D721Med (cell line): ENCODE measurements around the gene AFAP1.

Source experiments
- DNase-seq: peaks from one replicate; pipeline ENCODE4 v3.0.0; 2011; ENCODE audit warnings: low spot score; ENCODE audit not compliant: insufficient read length
- FAIRE-seq: peaks from 2 replicates; lab custom pipeline; 2011; peaks lifted over from hg19 to GRCh38; lab: Jason Lieb, UNC
- TF ChIP-seq, protein P1 (sequence below): IDR thresholded peaks from 2 replicates; pipeline ENCODE4 v1.5.1; 2012; ENCODE audit warnings: mild to moderate bottlenecking, control low read depth; ENCODE audit not compliant: insufficient read depth; ENCODE audit errors: missing control alignments

AFAP1 gene

DNA sequence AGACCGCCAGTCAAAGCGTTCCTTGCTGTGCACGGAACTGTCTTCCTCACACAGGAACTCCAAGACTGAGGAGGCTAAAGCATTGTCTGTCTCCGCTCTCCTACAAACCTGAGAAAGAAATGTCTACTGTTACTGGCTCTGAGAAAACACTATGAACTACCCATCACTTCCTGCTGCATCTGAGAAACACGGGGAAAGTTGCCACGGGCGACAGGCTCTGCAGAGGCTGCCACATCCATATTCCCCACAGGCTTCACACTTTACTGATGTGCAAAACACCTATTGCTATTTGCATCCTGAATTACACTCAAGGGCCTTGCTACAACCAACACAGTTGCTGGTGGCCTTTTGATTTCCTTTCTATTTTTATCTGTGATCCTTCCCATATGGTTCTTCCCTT lies 59.0 kb downstream of the AFAP1 start:
- FAIRE-seq (no peak), DNase-seq (no peak)
- TF ChIP-seq, protein P1, sequence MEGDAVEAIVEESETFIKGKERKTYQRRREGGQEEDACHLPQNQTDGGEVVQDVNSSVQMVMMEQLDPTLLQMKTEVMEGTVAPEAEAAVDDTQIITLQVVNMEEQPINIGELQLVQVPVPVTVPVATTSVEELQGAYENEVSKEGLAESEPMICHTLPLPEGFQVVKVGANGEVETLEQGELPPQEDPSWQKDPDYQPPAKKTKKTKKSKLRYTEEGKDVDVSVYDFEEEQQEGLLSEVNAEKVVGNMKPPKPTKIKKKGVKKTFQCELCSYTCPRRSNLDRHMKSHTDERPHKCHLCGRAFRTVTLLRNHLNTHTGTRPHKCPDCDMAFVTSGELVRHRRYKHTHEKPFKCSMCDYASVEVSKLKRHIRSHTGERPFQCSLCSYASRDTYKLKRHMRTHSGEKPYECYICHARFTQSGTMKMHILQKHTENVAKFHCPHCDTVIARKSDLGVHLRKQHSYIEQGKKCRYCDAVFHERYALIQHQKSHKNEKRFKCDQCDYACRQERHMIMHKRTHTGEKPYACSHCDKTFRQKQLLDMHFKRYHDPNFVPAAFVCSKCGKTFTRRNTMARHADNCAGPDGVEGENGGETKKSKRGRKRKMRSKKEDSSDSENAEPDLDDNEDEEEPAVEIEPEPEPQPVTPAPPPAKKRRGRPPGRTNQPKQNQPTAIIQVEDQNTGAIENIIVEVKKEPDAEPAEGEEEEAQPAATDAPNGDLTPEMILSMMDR, result no peak

DNA sequence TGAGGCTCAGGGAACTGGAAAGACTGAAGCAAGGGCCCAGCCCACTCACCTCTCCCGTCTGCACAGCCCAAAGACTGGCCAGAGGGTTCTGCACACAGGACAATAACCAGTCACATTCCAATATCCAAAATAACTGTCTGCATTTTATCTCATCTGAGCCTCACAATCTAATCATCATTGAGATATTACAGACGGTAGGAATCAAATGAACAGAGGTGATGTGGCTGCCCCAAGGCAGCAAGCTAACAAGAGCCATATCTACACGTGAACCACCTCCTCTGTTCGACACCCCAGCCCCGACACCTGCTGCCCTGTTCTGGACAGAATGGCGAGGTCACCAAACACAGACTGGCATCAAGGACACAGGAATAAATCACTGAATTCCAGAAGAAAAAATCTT lies 60.5 kb downstream of the AFAP1 start:
- DNase-seq (no peak), FAIRE-seq (no peak)
- TF ChIP-seq, protein P1, result no peak

DNA sequence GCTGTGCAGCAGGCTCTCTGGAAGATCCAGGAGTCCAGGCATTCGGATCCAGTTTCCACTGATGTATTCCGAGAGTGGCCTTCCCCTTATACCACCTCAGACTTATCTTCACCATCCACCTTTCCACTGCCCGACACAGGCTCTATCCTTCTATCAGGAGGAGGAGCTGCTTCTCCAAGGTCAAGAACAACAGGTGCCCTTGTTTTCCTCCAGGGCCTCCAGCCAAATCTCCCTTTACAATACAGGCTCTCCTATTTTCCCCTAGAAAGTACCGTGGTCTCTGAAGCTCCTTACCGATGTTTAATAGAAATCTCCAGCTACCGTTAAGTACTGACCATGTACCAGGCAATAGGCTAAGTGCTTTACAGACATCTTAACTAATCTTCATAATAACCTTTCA lies 61.3 kb downstream of the AFAP1 start:
- FAIRE-seq (no peak), DNase-seq (no peak)
- TF ChIP-seq, protein P1, result no peak

DNA sequence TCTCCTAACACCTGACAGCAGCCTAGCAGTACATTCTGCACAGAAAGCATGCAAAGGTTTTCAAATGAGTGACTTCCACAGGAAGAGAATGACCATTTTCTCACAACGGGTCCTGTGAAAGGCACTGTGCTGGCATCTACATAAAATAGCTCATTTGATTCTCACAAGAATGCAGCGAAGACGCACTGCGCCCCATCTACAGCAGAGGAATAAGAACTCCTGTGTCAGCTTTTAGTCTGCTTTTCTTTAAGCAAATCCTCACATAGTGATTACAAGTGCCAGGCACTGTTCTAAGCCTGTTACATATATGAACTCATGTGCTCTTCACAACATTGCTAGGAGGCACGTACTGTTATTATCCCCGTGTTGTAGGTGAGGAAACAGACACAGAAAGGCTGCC lies 62.5 kb downstream of the AFAP1 start:
- DNase-seq (no peak), FAIRE-seq (no peak)
- TF ChIP-seq, protein P1, result no peak

DNA sequence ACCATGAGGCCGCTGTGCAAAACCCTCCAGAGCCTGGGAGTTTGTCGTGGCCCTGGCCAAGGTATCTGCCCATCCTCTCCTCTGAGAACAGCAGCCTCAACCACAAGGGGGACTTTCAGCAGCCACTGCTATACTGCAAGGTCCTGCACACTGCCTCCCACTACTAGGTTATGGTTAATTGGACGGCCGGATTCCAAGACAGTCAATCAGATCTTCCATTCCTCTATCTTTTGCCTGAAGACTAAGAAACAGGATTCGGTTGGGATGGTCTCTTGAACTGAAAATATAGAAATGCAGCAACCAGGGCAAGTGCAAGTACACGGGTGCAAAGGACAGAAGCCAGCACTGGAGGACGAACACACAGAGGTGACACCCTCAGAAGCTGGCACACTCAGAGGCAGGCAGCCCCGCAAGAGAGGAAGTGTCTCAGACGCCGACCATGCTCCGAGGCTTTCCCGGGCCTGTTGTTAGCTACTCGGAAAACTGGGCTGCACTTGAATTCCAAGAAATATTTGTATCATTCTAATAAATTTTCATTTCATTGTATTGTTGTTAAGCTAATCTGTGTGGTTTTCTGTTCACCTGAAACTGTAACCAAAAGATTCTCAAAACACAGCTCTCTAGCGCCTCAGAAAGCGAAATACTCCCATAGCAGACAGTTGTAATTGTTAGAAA lies 63.3 kb downstream of the AFAP1 start:
- TF ChIP-seq, protein P1, result peak; percentile 12
- DNase-seq (no peak), FAIRE-seq (no peak)

DNA sequence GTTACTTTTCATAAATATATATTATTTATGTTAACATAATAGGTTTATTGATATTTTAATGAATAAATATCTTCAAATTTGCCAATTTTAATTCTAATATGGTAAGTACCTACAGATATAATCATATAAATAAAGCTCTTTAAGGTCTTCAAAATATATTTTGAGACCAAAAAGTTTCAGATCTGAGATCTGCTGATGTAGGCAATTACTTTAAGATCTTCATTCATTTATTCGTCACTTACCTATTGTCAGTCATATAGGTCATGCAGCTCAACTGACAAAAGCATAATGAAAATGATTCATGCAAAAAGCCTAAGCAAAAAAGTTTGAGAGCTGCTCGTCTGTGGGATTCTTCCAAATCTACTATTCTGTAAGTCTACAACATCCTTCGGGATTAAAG lies 64.8 kb downstream of the AFAP1 start:
- no peak for FAIRE-seq
- DNase-seq, result no peak

DNA sequence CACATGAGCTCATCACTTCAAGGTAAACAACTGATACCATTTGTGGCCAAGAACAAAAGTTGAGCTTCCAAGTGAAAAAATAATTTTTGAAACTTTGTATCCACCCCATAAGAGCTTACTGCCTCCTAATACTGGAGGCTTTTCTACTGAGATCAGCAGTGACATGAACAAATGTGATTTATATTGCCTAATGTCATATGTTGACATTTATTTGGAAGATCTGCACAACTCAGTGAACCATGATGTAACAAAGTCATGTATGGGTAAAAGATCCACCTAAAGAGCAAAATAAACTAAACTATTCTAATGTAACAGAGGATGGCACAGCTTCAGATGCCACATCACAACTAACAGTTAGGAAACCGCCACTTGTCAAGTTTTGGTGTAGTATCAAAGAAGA lies 65.8 kb downstream of the AFAP1 start:
- no peak for DNase-seq
- no peak for FAIRE-seq

More for the DNA sequence above, 64.8 kb downstream of the AFAP1 start:
- TF ChIP-seq, protein P1, result no peak

More for the DNA sequence above, 65.8 kb downstream of the AFAP1 start:
- TF ChIP-seq, protein P1, result no peak
